PC-3 (cell line): ENCODE measurements around the gene CDCA8. TPM values are rescaled to one million over a fixed set of nuclear protein-coding genes. Genes with fewer than 3 reads are reported as not detected.

Experiments used
- ATAC-seq: fragments of 200-7000 bp; cut with Tn5 transposase; 2 replicates; pipeline ENCODE4 v1.9.1; 2020; ENCODE audit warnings: mild to moderate bottlenecking, moderate library complexity
- BruUV-seq: library from RNA; stranded (reverse); fragments of 400-500 nt; replicated peaks from 2 replicates; lab custom pipeline; 2021; lab: Mats Ljungman, UMichigan
- CTCF ChIA-PET: fragments of 300-600 bp; sonication (Branson Sonifier 250); formaldehyde crosslinking; loops from one replicate; lab custom pipeline; 2022; ENCODE audit warnings: antibody characterized with exemption; lab: Charles Lee
- POLR2A ChIA-PET: fragments of 300-600 bp; sonication (Branson Sonifier 250); formaldehyde crosslinking; loops from one replicate; lab custom pipeline; 2022; ENCODE audit warnings: antibody characterized with exemption; ENCODE audit not compliant: unreplicated experiment; lab: Charles Lee
- DNase-seq: peaks from one replicate; pipeline ENCODE4 v3.0.0-alpha.2; 2015
- H2AFZ ChIP-seq: fragments of 300-600 bp; sonication (generic); 2 replicates; pipeline ENCODE4 v1.6.0; 2016; ENCODE audit warnings: antibody characterized with exemption, low read length
- H3F3A ChIP-seq: fragments of 300-600 bp; sonication (generic); one replicate; pipeline ENCODE4 v1.6.0; 2017; ENCODE audit warnings: antibody characterized with exemption, low read length, control low read depth, mild to moderate bottlenecking; ENCODE audit not compliant: unreplicated experiment
- H3K27ac ChIP-seq: fragments of 300-600 bp; sonication (generic); 2 replicates; pipeline ENCODE4 v1.5.1; 2016; ENCODE audit warnings: mild to moderate bottlenecking, low read length
- H3K27me3 ChIP-seq: fragments of 300-600 bp; sonication (generic); 2 replicates; pipeline ENCODE4 v1.6.1; 2016; ENCODE audit warnings: low read length, mixed read lengths
- H3K36me3 ChIP-seq: fragments of 300-600 bp; sonication (generic); 2 replicates; pipeline ENCODE4 v1.6.1; 2016; ENCODE audit warnings: low read depth, mixed run types, low read length, mixed read lengths
- H3K4me1 ChIP-seq: fragments of 300-600 bp; sonication (generic); 2 replicates; pipeline ENCODE4 v1.5.1; 2016; ENCODE audit warnings: low read length; ENCODE audit not compliant: insufficient read depth
- H3K4me2 ChIP-seq: fragments of 300-600 bp; sonication (generic); 2 replicates; pipeline ENCODE4 v1.6.0; 2016; ENCODE audit warnings: low read length
- H3K4me3 ChIP-seq: fragments of 300-600 bp; sonication (generic); 2 replicates; pipeline ENCODE4 v1.5.1; 2016; ENCODE audit warnings: mild to moderate bottlenecking, low read length, mixed read lengths
- H3K79me2 ChIP-seq: fragments of 300-600 bp; sonication (generic); 2 replicates; pipeline ENCODE4 v1.6.1; 2017; ENCODE audit warnings: low read length, mixed read lengths
- H3K9ac ChIP-seq: fragments of 300-600 bp; sonication (generic); 2 replicates; pipeline ENCODE4 v1.6.0; 2016; ENCODE audit warnings: mild to moderate bottlenecking, low read length
- H3K9me2 ChIP-seq: fragments of 300-600 bp; sonication (generic); replicated peaks from 2 replicates; pipeline ENCODE4 v1.6.1; 2016; ENCODE audit warnings: mixed run types, low read length, mixed read lengths
- H3K9me3 ChIP-seq: fragments of 300-600 bp; sonication (generic); 2 replicates; pipeline ENCODE4 v1.6.1; 2016; ENCODE audit warnings: low read length, mixed read lengths
- H4K20me1 ChIP-seq: fragments of 300-600 bp; sonication (generic); 2 replicates; pipeline ENCODE4 v1.6.1; 2016; ENCODE audit warnings: low read length, mixed read lengths
- CTCF ChIP-seq: fragments of 300-600 bp; sonication (generic); conservative IDR thresholded peaks from 2 replicates; pipeline ENCODE4 v1.5.1; 2017; ENCODE audit warnings: antibody characterized with exemption, low read depth, mild to moderate bottlenecking, low read length
- EZH2 ChIP-seq: fragments of 300-600 bp; sonication (generic); IDR thresholded peaks from one replicate; pipeline ENCODE4 v1.6.1; 2017; ENCODE audit warnings: antibody characterized with exemption, mild to moderate bottlenecking, low read length; ENCODE audit not compliant: unreplicated experiment
- EZH2phosphoT487 ChIP-seq: fragments of 300-600 bp; sonication (generic); IDR thresholded peaks from 2 replicates; pipeline ENCODE4 v1.6.1; 2018; ENCODE audit warnings: mild to moderate bottlenecking, antibody characterized with exemption, low read length, borderline replicate concordance
- intact Hi-C: fragments of 100-400 bp; cut with micrococcal nuclease; formaldehyde crosslinking; loops from 2 replicates; pipeline ENCODE4 v1.9.0; 2023
- total RNA-seq: library from RNA; depleted of rRNA; stranded (reverse); fragments of >200 nt; gene quantifications from 2 replicates; pipeline ENCODE4 v1.2.3, GENCODE V29; 2014

CDCA8 gene
- total RNA-seq, 1 experiment from 2014 or later, result 31.8 TPM

GRCh38 chr1:37703061-37703460 is 10.7 kb downstream of the CDCA8 start:
- H3K27ac ChIP-seq, result no peak overlapping the region
- H3K4me3 ChIP-seq, result no peak overlapping the region
- no peaks in the 10 kb centered on the region for H3K9me3 ChIP-seq
- H2AFZ ChIP-seq, result no peak overlapping the region
- peaks cover 1% of the 10 kb centered on the region; the same call in 1 of the 2 replicates for H3K79me2 ChIP-seq
- ATAC-seq (no peak), DNase-seq (no peak)
- TF ChIP-seq EZH2 (no peak), EZH2phosphoT487 (no peak), CTCF (no peak)
- no peaks in the 10 kb centered on the region for H3K9me2 ChIP-seq
- CTCF ChIA-PET, result no interaction called here
- no peak overlapping the region for H3K4me2 ChIP-seq
- POLR2A ChIA-PET, result no interaction called here
- no peaks in the 10 kb centered on the region for H4K20me1 ChIP-seq
- H3K27me3 ChIP-seq, result no peaks in the 10 kb centered on the region
- H3K36me3 ChIP-seq, result peaks cover 69% of the 10 kb centered on the region
- intact Hi-C loops, result no loop called here
- BruUV-seq, result no TSS peak
- no peak overlapping the region for H3K9ac ChIP-seq
- no peaks in the 10 kb centered on the region for H3K4me1 ChIP-seq
- no peaks in the 10 kb centered on the region for H3F3A ChIP-seq

- CTCF ChIA-PET, result no interaction called here
- Histone ChIP-seq H3K4me1 (no peaks in the 10 kb centered on the region), H3K4me3 (no peak overlapping the region), H3F3A (no peaks in the 10 kb centered on the region), H3K4me2 (no peak overlapping the region), H4K20me1 (no peaks in the 10 kb centered on the region), H3K27me3 (no peaks in the 10 kb centered on the region), H3K9ac (no peak overlapping the region), H3K36me3 (peaks cover 73% of the 10 kb centered on the region), H3K27ac (no peak overlapping the region), H3K79me2 (no peaks in the 10 kb centered on the region), H3K9me2 (no peaks in the 10 kb centered on the region), H3K9me3 (no peaks in the 10 kb centered on the region), H2AFZ (no peak overlapping the region)
- POLR2A ChIA-PET, result no interaction called here
- TF ChIP-seq EZH2 (no peak), CTCF (no peak), EZH2phosphoT487 (no peak)
- ATAC-seq, result no peak
- DNase-seq, result no peak
- BruUV-seq, result no TSS peak
- intact Hi-C loops, result no loop called here
Observed at GRCh38 chr1:37704966-37705365, 12.7 kb downstream of the CDCA8 start.

GRCh38 chr1:37705399-37705798 is 13.1 kb downstream of the CDCA8 start:
- no peaks in the 10 kb centered on the region for H3K9me2 ChIP-seq
- no peaks in the 10 kb centered on the region for H4K20me1 ChIP-seq
- TF ChIP-seq EZH2phosphoT487, result no peak
- TF ChIP-seq CTCF, result no peak
- TF ChIP-seq EZH2, result no peak
- no peak overlapping the region for H3K9ac ChIP-seq
- H3K9me3 ChIP-seq, result no peaks in the 10 kb centered on the region
- no peak overlapping the region for H2AFZ ChIP-seq
- H3K27ac ChIP-seq, result no peak overlapping the region
- H3K4me2 ChIP-seq, result no peak overlapping the region
- peaks cover 70% of the 10 kb centered on the region for H3K36me3 ChIP-seq
- POLR2A ChIA-PET, result no interaction called here
- BruUV-seq, result no TSS peak
- no peak overlapping the region for H3K4me3 ChIP-seq
- H3K27me3 ChIP-seq, result no peaks in the 10 kb centered on the region
- intact Hi-C loops, result no loop called here
- CTCF ChIA-PET, result no interaction called here
- H3F3A ChIP-seq, result no peaks in the 10 kb centered on the region
- H3K79me2 ChIP-seq, result no peaks in the 10 kb centered on the region
- H3K4me1 ChIP-seq, result no peaks in the 10 kb centered on the region
- DNase-seq, result no peak
- ATAC-seq, result no peak
